Head of caudate nucleus (tissue), 42 donors: ENCODE measurements around the gene SLC26A1.
A peak's percentile ranks its signal among the peaks of the same experiment; 100 is the strongest.

Source experiments
- DNase-seq, 42 donors: peaks; one replicate each; pipeline versions ENCODE4 v3.0.0 to v3.0.0-alpha.2; 2020 to 2021; ENCODE audit warnings: mixed read lengths in 7 of 42
- intact Hi-C: fragments of 100-400 bp; cut with DNase I; formaldehyde crosslinking; loops from one replicate; pipeline ENCODE4 v1.15.0; 2022

Gene SLC26A1

DNA sequence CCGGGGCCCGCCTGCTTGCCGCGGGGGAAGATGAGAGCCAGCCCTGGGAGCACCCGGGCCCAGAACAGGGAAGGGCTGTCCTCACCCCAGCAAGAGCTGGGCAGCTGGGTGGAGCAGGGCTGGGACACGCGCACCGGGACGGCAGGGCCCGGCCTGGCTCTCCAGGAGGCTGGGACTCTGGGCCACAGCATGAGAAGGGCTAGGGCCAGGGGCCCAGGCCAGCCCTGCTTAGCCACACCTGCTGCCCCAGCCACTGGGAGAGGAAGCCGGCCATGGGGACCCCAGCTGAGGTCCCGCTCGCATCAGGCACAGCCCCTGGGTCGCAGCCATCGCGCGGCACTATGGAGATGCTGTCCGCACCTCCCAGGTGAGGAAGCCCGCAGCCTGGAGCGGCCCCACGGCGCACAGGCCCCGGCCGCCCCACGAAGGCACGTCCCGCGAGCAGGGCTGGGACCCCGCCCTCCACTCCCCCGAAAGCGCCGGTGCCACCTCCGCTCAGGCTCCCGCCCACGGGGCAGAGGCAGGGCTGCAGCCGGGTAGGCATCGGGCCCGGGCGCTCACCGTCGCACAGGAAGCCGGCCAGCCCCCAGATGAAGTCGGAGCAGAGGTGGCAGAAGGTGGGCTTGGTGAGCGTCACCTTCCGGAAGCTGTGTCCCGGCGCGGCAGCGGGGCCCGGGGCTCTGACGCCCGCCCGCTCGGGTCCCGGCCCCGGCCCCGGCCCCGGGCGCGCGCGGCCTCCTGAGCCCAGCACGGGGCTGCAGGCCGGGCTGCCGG is 20.4 kb downstream of the SLC26A1 start:
- intact Hi-C loops, result loop anchor here (5.0 kb wide), 1 partner anchor 41 kb away; the partner anchor contains the start of genes GAK and TMEM175
- DNase-seq, result peak in 26 of 42 donors; percentile 17 to 72 (median 46)

DNA sequence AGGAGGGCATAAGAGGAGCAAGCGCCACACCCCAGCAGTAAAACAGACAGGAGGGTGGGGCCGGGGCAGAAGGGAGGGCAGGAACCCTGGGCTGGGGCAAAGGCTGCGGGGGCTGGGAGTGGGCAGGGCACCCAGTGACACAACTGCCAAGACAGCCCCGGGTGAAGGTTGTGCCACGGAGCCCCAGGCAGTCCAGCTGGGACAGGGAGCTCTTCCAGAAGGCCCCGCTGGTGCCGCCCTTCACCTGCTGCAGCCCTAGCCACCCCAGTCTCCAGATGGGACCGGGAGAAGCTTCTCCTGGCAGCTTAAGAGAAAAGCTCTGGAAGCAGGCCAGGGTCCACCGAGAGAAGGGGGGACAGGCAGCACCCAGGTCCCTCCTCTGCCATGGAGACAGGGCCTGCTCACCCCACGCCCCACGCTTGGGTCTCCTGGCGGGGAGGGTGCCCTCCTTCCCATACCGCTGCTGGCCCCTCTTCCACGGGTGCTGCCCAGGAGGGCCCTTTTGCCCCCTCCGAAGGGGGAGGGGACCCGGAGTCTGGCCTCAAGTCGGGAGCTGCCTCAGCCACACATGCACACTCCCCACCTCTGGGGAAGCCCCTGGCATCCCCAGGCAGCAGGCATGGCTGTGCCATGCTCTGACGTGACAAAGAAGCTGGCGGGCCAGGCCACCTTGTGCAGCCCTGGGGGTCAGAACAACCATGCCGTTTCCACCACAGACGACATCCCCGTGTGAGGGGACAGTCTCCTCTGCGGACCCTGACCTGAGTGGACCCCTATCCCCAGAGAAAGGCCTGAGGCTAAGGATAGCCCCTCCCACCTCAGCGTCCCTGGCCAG is 21.3 kb downstream of the SLC26A1 start:
- no peak for DNase-seq
- intact Hi-C loops, result loop anchor here (5.0 kb wide), 1 partner anchor 40 kb away; the partner anchor contains the start of genes GAK and TMEM175

DNA sequence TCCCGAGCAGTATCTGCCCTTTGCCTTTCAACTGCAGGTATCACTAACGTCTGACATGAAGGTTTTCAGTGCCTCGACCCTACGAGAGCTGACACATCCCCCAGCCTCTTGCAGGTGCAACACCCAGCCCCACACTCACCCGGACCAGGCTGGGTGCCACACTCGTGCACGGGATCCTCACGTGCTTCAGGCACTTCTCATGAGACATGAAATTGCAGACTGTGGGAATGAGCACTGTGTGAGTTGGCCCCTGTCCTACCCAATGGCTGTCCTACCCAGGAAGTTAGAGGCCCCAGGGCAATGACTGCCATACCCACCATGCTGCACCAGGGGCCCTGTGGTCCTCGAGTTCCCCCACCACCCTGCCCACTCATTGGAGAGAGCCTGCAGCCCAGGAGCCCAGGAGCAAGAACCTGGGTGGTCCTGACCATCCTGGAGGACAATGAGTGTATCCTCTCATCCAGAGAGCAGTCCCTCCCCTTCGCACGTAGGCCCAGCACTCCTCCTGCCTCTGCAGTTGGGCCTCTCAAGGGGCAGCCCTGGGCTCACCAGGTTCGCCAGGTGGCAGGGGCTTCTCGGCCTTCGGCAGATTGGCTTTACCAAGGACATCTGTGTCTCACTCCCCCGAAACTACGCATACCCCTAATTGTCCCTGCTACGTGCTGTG is 22.2 kb downstream of the SLC26A1 start:
- no peak for DNase-seq
- intact Hi-C loops, result loop anchor here (5.0 kb wide), 1 partner anchor 39 kb away; the partner anchor contains the start of genes GAK and TMEM175

DNA sequence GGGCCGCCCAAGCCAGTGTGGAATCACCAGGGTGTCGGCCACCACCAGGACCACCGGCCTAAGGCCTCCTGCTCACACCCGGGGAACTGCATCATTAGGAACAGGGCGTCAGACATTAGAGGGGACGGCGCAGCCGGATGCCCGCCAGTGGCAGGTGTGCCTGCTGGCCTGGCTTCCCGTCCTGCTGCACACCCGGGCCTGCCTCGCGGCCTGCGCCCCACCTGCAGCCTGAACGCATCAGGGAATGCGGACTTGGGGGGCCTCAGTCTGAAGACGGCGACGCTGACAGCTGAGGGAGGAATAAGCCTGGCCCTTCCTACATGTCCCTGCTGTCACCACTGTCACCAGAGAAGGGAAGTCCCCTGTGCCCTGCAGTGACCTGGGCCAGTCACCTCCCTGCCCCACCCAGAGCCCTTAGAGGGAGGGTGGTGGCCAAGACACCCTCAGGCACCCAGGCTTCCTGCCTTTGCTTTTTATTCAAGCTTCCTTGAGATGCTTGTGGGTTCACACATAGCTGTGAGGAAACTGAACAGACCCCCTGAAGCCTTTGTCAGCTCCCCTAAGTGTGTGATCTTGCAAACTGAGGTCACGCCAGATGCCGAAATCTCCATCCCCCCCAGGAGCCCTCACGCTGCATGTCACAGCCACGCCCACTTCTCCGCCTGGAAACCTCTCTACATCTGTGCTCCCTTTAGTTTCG is 23.0 kb downstream of the SLC26A1 start:
- no peak for DNase-seq
- intact Hi-C loops, result loop anchor here (5.0 kb wide), 1 partner anchor 38 kb away; the partner anchor contains the start of genes GAK and TMEM175

DNA sequence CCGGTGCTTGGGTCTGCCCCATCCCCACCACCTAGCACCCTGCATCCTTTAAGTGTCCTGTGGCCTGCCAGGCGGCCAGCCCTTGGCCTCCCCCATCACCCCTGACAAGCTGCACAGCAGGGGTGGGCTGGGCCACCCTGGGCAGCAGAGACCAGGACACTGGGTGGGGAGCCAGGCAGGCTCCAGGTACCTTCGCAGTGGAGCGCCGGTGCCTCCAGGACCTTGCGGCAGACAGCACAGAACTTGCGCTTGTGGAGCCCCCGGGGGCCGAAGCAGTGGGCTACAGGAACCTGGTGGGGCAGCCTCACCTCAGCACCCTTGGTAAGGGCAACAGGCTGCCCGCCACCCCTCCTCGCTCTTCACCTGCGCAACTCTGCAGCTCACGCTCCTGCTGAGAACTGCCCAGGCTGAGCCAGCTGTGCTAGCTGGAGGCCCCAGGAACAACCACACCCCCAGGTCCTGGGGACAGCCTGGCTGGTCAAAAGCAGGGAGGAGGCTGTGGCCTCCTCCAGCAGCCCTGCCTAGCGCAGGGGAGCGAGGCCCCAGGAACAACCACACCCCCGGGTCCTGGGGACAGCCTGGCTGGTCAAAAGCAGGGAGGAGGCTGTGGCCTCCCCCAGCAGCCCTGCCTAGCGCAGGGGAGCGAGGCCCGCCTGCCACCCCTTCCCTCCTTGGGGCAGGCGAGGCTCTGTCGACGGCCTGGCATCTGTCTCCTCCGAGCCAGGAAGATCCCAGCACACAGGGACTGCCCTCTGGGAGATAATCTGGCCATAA is 24.4 kb downstream of the SLC26A1 start:
- intact Hi-C loops, result no loop called here

DNA sequence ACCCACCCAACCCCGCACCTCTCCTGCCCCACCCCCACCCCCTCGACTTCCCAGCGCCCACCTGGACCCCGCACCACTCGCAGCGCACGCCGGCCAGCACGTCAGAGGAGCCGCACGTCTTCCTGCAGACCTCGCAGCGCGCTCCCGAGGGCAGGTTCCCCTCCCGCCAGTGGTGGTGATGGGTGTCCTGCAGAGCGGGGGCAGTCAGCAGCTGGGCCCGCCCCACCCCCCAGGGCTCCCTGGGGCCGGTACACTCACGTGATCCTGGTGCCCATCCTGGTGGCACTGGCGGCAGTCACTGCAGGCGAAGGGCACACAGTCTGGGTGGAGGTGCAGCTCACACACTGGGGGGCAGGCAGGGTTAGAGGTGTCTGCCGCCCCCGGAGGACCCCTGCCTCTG is 25.0 kb downstream of the SLC26A1 start:
- DNase-seq, result no peak
- intact Hi-C loops, result no loop called here

More for the DNA sequence above, 24.4 kb downstream of the SLC26A1 start:
- DNase-seq, result no peak

DNA sequence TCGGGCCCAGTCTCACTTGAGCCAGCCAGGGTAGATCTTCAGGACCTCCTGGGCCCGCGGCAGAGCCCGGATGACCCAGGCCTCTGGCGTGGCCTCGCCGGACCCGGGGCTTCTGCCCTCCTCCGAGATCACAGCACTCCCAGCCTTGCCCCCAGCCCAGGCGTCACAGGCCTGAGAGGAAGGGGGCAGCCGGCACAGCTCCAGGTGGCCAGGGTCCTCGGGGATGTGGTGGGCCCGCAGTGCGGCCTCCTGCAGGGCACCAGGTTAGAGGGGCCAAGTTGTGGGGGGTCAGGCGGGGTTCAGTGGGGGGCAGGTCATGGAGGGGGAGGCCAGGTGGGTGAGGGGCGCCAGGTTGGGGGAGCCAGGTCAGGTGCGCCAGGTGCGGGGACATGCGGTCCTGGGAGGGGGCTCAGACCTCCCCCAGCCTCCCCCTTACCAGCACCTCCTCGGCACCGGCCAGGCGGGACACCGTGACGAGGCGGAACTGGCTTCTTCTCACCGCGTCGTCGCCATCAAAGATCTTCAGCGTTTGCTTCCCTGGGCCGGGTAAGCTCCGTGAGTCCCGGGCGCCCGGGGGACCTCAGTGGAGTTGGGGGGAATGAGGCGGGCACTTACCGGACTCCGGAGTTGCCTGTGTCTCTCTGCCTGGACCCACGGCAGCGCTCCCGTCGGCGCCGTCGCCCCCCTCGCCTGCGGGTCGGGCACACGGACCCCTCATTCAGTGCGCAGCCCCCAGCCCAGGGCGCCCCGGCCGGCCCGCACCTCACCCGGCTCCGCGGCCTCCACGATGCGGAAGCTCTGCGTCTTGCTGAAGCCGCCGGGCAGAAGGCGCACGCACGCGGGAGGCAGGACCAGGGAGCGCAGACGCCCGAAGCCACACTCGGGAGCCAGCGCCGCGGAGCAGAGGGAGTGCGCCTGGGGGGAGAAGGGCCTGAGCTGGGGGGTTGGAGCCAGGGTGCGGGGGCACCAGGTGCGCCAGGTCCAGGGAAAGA is 25.8 kb downstream of the SLC26A1 start:
- DNase-seq, result no peak

DNA sequence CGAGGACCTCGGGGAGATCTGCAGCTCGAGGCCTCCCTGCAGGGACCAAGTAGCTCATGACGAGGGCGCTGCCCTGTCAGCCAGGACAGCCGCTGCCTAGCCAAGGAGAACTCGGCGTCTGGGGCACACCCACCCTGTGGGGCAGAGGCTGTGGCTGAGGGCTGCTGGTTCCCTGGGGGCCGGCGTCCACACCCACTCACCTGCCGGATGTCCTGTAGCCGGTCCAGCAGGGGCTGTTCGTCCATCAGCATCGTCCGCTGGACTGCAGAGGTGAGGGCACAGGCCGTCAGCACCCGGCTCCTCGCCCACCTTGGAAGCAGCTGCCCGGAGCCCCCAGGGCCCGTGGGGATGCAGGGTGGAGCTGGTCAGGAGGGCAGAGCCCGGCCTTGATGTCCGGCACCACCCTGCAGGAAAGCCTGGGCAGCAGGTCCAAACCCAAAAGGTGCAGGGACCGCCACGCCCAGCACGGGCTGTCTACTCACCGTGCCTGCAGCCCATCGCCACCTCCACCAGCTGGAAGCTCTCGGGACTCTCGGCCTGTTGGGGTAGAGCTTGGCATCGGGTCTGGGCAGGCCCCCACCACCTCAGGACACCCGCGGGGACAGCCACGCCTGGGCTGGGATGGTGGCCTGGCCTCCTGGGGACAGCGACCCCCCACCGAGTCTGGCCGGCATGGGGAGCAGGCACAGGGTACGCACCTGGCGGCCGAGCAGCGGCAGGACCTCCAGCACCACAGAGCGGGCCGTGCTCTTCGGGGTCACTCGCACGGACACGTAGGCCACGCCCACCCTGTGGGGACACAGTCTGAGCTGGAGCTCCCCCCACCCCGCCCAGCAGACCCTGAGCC is 26.7 kb downstream of the SLC26A1 start:
- DNase-seq, result no peak
- intact Hi-C loops, result no loop called here

More for the DNA sequence above, 25.8 kb downstream of the SLC26A1 start:
- intact Hi-C loops, result no loop called here

DNA sequence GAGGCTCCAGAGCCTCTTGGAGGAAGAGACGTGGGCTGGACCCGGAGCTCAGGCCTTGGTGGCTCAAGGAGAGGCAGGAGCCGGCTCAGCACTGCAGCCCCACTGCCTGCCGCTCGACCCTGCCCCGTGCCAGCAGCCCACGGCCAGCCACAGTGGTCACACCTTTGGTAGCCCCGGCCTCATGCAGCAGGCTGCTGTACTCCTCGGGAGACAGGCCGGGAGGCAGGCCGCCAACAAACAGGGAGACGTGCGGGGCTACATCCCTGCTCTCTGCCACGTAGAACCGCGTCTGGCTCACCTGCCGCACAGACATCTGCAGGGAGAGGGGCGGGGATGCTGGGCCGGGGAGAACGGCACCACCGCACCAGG is 27.5 kb downstream of the SLC26A1 start:
- intact Hi-C loops, result no loop called here
- DNase-seq, result no peak

DNA sequence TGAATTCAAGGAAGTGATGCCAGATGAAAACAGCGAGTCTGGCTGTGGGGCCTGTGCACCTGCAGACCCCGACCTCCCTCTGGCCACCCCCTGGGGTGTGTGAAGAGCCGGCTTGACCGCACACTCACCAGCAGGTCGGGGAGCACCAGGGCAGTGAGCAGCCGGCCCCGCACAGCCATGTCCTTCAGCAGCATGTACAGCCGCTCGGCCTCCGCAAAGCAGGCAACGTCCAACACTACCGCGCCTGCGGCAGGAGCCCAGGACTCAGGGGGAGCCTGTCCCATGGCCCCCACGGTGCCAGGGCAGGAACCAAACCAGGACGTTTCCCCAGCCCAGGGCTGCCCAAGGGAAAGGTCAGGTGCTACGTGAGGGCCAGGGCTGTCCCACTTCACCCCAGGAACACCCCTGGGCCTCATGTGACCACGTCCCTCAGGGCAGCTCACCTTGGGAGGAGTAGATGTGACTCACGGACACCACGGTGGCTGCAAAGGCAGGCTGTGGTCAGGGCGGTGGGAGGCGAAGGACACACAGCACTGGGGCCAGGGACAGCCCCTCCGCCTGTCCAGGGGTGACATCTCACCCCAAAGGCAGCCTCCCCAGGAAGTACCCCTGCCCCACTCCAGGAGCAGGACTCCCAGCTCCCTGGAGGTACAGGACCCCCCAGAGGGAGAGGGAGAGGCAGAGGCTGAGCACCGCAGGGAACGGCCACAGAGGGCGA is 28.0 kb downstream of the SLC26A1 start:
- intact Hi-C loops, result no loop called here
- no peak for DNase-seq

DNA sequence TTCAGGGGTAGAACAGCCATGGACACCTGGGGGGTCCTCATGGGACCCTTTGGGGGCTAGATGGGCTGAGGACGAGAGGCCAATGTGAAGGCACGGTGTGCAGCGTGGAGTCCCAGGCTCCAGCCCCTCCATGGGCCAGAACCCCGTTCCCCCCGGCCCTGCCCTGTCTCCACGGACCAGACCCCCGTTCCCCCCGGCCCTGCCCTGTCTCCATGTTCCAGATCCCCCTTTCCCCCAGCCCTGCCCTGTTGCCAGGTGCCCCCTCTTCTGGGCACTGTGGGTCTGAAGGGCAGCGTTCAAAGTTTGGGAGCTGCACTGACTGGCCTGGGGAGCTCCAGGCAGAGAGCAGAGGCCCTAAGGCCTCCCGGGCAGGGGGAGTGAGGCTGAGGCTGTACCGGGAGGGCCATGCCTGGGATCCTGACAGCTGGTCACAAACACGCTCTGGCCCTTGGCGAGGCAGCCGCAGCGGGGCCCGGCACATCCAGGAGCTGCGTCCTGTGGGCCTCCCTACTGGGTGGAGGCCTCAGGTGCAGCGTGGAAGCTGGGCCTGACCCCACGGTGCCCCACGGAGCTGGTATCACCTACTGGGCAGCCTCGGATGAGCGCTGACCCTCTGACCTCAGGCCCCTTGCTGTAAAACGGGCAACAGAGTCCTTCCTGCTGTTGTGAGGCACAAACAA is 28.7 kb downstream of the SLC26A1 start:
- no peak for DNase-seq
- intact Hi-C loops, result no loop called here

DNA sequence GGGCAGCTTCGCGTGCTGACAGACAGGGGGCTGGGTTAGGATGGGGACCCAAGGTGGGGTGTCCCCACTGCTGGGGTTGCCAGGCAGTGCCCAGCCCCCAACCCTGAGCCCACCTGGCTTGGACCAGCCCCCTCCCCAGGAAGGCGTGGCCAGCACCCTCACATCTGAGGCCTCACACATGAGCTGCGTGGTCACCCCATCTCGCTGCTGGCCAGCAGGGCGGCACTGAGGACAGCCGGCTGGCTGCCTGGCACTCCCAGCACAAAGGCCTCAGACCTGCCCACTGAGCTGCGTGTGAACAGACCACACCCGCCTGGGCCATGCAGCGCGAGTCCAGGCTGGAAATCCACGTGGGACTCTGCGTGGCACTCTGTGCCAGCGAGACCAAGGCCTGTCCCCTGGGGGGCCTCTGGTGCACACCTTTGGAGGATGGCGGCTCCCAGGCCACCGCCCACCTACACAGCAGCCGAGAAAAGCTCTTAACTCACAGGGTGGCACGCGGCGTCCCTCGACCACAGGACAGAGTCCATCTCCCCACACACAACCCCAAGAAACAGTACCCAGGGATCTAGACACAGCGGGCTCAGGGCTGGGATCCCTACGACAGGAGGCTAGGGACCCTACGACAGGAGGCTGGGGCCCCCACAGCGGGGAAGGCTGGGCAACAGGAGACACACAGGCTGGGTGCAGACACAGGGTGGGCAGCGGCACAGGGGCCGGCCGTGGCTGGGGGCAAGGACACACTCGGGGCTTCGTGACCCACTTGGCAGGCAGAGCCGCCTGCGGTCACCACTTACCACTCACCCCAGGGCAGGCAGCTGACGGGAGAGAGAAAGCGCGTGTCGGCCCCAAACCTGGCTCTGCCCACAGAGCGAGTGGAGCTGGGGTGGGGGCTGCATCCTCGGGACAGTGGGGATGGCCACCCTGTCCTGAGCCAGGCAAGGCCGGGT is 29.7 kb downstream of the SLC26A1 start:
- intact Hi-C loops, result no loop called here

More for the DNA sequence above, 29.7 kb downstream of the SLC26A1 start:
- DNase-seq, result no peak
